GM19468 (cell line): ENCODE measurements around the gene NCK2.
A peak's percentile ranks its signal among the peaks of the same experiment; 100 is the strongest.

ENCODE experiments used
- ATAC-seq: cut with Tn5 transposase; IDR thresholded peaks from one replicate; pipeline ENCODE4 v1.9.1; 2021; ENCODE audit warnings: mild to moderate bottlenecking, moderate library complexity, moderate number of reproducible peaks; ENCODE audit not compliant: unreplicated experiment; ENCODE audit errors: extremely low read depth

The NCK2 gene

DNA sequence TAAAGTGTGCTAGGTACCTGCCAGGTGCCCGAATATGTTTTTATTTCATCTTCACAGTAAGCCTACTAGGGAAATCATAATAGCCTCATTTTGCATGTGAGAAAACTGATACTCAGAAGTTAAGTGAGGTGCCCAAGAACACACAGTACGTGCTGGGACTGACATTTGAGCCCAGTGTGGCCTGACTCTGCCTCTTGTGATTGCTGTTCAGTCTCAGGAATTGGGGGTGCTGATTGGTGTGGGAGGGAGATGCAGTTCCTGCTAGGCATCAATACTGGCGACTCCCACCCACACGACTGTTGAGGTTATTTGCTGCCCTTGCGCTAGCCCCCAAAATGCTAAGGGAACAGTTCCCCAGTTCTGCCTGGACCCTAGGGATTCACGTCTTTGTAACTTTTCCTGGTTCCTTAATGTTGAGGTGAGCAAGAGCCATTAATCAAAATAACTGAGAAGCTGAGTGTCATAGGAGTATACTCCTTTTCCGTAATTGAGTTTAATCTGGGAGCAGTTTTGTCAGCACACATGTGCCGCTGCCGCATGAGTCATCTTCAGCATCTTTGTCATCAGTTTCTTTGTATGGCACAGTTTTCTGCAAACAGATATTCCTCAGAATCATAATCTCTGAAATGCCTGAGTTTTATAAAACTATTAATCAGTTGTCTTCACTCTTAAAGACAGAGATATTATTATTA lies 120.7 kb downstream of the NCK2 start:
- no peak for ATAC-seq

DNA sequence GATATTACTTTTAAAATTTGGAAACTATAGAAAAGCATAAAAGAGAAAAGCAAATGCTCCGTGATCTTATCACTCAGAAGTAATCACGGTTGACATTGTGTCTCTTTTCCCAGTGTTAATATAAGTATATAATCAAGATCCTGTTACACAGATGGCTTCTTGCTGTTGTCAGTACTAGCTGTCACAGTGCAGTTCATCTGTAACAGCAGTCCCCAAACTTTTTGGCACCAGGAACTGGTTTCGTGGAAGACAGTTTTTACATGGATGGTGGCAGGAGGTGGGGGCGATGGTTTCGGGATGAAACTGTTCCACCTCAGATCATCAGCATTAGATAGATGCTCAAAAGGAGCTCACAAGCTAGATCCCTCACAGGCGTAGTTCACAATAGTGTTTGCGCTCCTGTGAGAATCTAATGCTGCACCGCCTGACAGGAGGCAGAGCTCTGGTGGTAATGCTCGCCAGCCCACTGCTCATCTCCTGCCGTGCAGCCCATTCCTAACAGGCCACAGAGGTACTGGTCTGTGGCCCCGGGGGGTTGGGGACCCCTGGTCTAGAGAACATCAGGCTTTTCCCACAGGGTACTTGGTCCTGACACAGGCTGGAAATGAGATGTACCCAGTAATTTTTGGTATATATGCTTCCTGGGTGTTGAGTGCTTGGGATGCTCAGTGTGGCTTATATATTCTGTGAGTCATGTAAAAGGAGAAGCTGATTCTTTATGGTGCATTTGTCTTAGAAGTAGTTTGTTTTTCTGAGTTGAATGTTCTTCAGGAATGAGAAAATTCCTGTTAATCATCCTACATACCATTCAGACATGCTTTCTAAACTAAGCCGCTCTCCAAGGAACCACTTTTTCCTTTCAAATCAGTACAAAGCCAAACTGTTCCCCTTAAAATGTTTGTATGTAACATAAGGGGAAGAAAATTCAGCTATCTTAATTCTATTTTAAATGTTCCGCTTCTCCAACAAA lies 121.8 kb downstream of the NCK2 start:
- ATAC-seq, result no peak

DNA sequence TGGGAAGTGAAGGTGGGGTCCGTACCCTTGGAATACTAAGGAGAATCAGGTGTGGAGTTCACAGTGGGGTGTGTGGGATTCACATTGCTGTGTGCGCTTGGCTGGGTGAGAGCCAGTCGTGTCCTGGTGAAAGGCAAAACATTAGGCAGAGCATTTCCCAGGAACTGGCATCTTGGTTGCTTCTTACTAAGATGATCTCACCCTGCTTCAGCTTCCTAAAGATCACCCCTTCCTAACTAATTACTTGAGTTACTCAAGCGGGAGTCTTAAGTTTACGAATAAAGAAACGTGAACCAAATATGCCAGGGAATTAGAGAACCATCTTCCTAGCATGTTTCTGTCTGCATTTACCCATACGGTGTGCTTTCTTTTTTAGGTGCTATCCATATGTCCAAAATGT lies 122.9 kb downstream of the NCK2 start:
- no peak for ATAC-seq

DNA sequence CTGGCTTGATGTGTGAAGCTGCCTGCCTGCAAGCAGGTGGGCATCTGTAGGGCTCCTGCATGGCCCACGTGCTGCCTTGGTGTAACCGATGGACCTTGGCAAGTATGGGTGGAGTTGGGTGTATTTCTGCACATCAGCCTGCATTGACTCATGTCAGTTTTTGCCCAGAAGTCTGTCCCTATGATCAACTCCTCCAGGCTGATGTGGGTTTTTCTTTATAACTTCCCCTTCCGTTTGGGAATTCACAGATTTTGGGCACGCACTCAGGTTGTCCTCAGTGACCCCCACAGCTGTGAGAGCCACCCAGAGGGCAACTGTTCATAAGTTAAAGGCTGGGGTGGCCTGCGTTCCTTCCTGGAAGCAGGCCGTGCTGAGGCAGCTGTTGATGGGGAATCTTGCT lies 123.3 kb downstream of the NCK2 start:
- ATAC-seq, result no peak

DNA sequence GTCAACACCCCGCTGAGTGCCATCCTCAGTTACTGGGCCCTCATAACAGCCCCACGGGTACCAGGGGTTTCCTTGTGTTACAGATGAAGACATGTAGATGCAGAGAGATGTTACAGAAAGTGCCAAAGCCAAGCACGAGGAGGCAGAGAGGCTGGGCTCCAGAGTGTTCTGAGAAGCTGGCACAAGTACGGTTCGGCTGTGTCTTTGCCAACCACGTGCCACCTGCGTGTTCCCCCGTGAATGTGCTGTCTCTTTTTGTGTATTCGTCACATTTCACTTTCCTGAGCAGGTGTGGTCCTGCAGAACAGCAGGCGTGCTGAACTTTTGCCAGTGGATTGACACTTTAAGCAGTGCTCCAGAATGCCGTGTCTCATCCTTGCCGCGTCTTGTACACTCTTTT lies 124.6 kb downstream of the NCK2 start:
- ATAC-seq, result no peak

DNA sequence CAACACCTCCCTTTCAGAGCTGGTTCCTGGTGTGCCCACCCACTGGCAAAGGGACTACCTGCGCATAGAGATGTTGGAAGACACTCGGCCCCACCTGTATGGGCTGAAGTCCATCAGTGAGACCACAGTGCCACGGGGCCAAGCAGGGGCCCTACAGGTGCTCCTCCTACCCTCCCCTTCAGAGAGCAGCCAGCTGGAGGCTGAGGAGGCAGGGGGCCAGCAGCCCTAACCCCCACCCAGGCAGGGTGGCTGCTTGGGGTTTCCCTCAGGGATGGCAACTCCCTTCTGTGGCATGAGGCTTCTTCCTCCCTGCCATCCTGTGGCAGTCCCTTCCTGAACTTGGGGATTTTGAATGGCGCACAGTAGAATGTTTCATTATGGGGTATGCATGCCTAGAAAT lies 125.3 kb downstream of the NCK2 start:
- ATAC-seq, result no peak

DNA sequence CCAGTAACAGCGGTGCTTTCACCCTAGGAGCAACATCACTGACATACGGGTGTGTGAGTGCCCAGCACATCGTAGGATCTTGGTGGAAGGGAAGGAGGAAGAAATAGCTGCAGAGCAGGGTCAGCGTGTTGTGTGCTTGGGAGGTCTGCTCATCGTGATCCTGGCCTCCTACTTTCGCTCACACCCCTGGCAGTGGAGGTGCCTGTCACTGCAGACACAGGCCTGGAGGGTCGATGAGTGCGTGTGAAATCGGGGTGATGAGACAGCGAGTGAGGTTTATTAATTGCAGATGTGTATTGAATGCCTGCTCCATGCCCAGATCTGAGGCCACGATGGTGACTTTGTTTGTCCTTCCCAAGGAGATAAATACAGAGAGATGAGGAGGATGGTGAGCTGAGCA lies 126.1 kb downstream of the NCK2 start:
- no peak for ATAC-seq

DNA sequence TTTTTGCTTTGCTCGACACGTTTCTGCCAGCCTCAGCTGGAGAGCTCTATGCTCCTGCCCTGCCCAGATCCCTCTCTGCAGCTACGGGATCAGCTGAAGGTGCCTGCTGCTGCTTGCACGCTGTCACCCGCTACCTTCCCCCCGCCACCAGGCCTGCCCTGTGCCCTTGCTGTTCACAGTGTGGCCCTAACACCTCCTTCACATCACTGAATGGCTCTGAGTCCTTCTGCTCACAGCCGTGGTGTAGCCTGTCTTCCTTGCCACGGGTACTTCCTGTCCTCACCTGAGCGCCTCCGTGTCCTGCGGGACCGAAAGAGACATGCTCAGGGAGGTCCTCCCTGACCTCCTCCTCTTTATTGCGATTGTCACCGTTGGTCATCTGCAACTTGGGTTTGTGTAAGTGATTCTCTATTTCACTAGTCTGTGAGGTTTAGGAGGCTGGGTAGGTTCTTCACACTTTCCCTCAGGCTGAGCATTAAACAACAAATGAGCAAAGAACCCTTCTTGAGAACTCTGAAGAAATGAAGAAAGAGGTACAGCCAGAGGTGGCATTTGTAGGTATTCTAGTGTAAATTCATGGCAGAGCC lies 127.5 kb downstream of the NCK2 start:
- ATAC-seq, result peak; percentile 20

DNA sequence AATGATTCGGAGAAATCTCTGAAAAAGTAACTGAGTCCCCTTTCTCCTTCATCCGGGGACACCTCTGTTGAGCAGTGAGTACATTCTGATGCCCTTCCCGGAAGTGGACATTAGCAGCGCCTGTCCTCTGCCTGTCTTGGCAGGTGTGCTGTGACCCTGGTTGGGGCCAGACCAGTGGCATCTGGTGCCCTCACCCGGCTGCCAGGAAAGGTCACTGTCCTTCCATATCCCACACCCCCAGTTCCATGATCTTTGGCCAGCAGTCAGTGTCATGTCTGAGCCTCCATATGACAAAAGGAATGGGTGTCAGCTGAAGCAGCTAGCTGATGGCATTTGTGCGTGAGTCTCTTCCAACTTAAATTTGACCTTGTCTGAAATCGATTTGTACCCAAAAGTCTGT lies 128.1 kb downstream of the NCK2 start:
- ATAC-seq, result no peak

DNA sequence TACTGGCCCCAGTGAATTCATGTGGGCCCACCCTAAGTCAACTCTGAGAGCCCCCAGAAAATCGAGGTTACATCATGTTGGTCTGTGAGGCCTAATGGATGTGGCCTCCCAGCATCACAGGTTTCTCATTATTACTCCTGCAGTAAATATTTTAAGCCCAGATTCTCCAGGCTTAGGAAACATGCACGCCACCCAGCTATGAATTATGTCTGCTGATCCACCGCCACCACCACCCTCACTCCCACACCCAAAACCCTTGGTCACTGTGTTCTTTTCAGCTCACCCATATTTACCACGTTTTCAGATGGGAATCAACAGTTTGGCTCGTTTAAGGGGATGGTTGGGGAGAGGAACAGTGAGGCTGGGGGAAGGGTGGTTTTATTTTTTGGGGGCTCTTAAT lies 128.6 kb downstream of the NCK2 start:
- no peak for ATAC-seq

DNA sequence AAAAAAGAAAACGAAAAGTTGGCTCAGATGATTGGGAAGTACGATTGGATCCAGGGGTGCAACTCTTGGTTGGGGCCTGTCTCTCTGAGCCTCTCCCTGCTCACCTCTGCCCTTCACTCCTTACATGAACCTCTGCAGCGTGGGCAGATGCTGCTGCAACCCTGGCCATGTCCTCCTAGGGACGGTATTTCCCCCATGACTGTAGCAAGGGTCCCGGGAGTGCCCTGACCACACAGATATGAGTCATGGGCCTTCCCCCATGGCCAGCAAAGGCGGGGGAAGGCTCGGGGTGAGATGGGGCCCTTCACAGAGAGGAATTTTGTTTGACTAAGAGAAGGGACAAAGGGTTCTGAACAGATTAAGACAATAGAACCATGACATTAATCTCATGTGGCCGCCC lies 129.0 kb downstream of the NCK2 start:
- ATAC-seq, result peak; percentile 72

DNA sequence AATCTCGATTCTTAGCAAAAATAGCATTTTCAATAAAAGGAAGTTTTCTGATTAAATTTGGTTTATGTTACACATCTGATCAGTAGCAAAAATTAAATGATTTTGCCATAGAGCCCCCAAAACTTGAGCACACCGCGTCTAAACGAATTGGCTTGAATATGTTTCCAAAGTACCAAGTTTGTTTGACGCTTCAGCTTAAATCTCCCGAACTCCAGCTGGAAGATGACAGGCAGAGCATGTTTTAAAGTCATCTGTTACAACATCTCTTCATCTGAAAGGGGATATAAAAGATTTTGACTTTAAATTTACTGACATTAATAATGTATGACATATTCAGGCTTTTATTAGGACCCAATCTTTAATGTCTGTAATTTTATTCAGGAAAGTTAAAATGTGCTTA lies 129.8 kb downstream of the NCK2 start:
- ATAC-seq, result no peak

DNA sequence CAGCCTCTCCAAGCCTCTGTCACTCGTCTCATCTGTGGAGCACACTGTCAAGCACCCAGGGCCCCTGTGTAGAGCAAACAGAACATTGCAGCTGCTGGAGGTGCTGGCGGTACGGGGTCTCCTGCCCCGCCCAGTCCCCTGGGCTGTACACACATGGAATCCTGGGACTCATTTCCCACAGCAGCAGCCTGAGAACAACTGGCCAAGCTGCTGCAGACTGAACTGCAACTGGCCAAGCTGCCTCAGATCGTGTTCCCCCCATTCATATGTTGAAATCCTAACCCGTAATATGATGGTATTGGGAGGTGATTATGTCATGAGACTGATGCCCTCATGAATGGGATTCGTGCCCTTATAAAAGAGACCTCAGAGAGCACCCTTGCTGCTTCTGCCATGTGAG lies 130.5 kb downstream of the NCK2 start:
- no peak for ATAC-seq

DNA sequence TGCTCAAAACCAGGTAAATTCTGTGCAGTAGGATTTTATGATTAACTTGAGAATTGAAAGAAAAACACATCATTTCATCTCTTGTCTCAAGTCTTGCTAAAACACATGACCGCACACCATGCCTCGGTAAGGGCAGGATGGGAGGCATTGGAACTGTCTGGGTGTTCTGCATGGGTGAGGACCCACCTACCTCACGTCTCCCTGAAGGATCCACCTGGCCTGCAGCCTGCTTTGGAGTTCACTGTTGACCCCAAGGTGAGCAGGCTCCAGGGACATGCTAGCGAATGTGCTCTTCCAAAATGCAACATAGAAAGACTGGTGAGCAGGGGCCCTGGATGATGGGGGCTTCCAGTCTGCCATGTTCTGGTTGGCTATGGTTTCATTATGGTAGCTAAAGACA lies 131.5 kb downstream of the NCK2 start:
- ATAC-seq, result no peak

DNA sequence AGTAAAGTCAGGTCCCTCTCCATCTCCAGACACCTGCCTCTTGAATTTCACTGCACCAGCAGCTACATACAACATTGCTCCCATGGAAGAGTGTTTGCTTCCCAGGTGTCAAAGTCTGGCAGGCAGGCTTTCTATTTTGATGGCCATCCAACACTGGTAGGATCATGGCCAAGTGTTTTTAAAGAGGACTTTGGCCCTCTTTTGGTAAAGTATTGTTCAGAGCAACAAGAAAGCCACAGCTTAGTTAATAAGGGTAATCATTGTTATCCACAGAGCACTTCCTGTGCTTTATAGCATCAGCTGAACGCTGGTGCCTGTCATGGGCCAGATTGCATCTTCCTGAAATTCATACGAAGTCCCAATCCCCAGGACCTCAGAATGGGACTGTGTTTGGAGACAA lies 133.2 kb downstream of the NCK2 start:
- no peak for ATAC-seq

DNA sequence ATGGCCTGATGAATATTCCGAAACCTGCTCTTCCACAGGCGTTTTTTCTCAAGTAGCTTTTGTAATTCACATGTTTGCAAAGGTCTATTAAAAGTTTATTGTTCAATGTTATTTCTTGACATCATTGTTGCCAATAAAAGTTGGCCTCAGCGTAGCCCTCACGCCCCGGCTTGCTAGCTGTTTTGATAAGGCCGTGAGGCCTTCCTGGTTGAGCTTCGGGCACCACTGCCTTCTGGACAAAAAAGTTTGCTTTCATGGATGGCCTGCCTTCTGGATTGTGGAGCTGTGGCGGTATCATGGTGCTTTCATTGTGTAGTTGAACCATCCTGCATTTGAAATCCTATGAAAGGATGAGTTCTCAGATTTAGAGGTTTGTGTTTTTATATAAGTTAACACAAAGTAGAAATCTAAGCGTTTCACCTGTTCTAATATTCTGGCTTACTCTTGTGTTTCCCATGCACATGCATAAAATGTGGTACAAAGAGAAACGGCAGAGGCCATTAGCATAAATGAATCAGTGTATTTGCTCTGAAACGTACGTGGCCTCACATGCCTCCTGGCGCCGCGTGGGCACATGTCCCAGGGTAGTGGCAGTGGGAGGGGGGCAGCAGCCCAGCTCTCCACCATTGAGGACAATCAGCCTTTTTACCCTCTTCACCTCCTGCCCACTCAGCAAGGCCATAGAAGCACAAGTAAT lies 134.5 kb downstream of the NCK2 start:
- no peak for ATAC-seq

DNA sequence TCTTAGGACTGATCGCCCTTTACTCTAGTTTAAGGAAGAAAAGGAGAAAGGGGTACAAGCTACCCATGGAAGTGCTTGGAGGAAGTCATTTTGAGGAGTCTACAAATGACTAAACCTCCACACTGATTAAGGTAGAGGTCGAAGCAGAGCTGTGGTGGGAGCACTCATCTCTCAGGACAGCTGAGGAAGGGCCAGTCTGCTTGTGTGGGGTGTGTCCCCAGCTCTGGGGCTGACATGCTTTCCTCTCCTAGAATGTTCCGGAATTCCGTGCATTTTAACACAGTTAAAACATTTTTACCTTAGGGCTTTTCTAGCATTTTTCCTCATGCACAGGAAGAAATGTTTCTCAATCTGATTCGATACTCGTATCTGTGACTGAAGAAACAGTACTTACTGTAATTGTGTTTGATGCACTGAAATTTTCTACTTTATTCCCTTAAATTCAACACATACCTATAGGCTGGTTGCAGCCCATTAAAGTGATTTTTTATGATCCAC lies 135.1 kb downstream of the NCK2 start:
- no peak for ATAC-seq

DNA sequence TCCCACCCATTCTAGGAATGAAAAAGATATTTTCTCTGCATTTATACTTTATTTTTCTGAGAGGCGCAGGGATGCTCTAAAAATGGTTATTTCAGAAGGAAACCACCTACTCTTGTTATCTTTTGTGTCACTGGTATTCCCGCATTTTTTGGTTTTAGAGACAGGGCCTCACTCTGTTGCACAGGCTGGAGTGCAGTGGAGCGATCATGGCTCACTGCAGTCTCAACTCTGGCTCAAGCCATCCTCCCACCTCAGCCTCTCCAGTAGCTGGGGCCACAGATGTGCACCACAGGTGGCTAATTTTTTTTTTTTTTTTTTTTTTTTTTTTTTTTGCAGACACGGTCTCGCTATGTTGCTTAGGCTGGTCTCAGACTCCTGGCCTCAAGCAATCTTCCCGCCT lies 135.9 kb downstream of the NCK2 start:
- ATAC-seq, result no peak

DNA sequence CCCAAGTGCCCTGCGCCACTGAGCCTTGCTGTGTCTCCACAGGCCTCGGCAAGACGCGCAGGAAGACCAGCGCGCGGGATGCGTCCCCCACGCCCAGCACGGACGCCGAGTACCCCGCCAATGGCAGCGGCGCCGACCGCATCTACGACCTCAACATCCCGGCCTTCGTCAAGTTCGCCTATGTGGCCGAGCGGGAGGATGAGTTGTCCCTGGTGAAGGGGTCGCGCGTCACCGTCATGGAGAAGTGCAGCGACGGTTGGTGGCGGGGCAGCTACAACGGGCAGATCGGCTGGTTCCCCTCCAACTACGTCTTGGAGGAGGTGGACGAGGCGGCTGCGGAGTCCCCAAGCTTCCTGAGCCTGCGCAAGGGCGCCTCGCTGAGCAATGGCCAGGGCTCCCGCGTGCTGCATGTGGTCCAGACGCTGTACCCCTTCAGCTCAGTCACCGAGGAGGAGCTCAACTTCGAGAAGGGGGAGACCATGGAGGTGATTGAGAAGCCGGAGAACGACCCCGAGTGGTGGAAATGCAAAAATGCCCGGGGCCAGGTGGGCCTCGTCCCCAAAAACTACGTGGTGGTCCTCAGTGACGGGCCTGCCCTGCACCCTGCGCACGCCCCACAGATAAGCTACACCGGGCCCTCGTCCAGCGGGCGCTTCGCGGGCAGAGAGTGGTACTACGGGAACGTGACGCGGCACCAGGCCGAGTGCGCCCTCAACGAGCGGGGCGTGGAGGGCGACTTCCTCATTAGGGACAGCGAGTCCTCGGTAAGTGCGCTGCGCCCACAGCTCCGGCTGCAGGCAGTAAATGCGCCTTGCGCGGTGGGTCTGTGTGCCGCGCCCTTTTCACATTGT lies 136.8 kb downstream of the NCK2 start:
- no peak for ATAC-seq

DNA sequence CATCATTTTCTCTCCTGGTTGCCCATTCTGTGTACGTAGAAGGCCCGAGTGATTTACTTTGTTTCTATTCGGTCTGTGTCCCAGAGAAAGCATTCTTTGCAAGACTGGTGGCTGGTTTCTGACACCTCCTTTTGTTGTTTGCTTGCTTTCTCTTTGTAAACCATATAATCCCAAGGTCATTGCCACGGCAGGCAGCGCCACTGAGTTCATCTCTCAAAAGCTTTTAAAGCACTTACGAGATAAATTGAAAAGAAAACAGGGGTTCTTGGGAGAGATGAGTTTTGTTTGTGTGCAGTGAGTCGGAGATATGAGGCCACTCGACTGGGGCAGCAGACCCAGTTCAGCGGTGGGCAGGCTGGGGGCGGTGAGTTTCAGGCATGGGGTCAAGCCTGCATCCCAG lies 137.6 kb downstream of the NCK2 start:
- ATAC-seq, result no peak
